Measurements from ENCODE around the gene CERK. TPM values are rescaled to one million over a fixed set of nuclear protein-coding genes. Genes with fewer than 3 reads are reported as not detected.

The CERK gene
- total RNA-seq, 2 donors from 2014 or later: 44.8 to 48.0 TPM

DNA sequence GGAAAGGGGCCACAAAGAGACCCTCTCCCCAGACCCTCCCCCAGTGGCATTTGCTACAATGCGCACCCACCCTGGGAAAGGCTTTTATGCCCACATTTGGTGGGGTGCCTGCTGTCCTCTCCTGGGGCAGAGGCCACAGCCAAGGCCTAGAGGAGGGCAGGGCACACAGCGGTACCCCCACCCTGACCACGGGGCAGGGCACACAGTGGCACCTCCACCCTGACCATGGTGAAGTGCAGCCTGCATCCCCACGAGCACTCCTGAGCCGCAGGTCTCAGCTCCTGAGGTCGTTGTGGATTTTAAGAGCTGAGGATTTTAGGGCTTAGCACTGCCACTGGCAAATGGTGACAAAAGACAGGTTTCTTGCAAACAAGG, 34.1 kb downstream of the CERK start:
- DNase-seq (ENCODE audit: low spot score in 2 of 2) (no peak), ATAC-seq (no peak)
- Mint-ChIP-seq H3K9me3 (no peaks in the 10 kb centered on the region), H3K27ac (no peak overlapping the region), H3K36me3 (peaks cover 7 to 17% of the 10 kb centered on the region in 2 donors)

DNA sequence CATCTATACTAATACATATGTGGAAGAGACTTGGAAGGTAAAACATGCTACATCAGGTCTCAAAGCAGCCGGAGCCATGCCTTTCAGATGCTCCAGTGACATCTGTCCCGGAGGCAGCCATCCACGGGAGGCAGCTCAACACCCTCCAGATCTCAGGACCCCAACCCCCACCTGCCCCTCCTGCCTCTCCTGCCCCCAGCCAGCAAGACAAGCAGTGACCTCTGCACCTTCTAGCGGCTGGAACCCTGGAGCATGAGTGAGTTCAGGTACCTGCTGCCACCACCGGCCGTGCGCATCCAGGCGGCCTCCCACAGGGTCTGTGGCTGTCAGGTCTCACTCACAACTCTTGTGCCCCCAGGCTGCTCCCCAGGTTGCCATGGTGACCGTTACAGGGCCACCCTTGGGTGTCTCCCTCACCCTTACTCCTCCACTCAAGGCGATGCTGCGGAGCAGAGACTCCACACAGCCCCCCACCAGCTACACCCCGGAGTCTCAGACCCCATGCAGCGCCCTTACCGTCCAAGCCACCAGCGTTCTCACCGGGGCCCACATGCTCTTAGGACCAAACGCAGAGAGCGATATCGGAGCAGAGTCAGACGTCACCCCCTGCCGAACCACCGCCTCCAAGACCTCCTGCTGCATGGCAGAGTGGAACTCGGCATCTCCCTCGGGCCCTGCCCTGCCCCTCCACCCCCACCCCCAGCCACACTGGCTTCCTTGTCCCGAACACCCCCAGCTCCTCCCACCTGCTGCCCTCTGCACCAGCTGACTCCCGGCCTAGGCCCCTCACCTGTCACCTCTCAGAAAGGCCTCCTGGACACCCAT, 34.7 kb downstream of the CERK start:
- peak overlapping the region in 1 of 2 donors; percentile 60 for H3K27ac Mint-ChIP-seq
- peaks cover 4 to 19% of the 10 kb centered on the region in 2 donors for H3K36me3 Mint-ChIP-seq
- ATAC-seq: no peak
- no peaks in the 10 kb centered on the region for H3K9me3 Mint-ChIP-seq
- DNase-seq (ENCODE audit: low spot score in 2 of 2): no peak

DNA sequence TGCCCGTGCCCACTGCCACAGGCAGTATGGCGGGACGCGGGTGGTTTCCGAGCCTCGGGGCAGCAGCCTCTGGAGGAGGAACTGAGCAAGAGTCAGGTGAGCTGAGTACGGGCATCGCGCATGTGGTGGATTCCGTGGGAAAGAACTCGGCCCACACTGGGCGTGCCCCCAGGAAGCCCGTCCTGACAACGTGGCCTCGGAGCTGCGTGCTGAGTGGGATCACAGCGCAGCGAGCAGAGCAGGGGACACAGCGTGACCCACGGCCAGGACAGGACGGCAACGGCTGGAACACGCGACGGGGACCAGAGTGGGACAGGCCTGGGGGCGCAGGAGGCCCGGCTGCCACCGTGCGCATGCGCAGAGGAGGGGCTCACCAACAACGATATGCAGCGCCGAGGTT, 36.8 kb downstream of the CERK start:
- ATAC-seq (no peak), DNase-seq (ENCODE audit: low spot score in 2 of 2) (no peak)
- Mint-ChIP-seq H3K27ac (no peak overlapping the region), H3K9me3 (no peaks in the 10 kb centered on the region), H3K36me3 (peaks cover 0 to 17% of the 10 kb centered on the region in 2 donors)

DNA sequence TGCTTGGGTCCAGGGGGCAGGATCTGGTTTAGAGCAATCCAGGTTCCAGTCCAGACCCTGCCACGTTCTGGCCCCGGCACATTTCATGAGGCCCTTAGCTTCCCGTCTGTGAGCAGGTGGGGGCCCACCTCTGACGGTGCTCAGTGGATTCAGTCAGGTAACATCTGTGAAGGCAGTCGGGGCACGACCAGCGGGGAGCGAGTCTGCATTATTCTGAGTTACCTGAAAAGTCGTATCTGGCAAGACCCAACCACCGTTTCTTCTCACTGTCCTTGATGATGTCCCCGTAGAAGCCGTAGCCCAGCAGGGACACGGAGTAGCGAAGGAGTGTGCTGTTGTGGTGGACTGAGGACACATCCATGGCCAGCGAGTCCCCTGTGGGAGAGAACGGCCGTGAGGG, 39.0 kb downstream of the CERK start:
- no peaks in the 10 kb centered on the region for H3K9me3 Mint-ChIP-seq
- no peak for ATAC-seq
- no peak for DNase-seq (ENCODE audit: low spot score in 2 of 2)
- H3K36me3 Mint-ChIP-seq: peaks cover 5 to 8% of the 10 kb centered on the region in 2 donors
- H3K27ac Mint-ChIP-seq: peak overlapping the region; percentile 41 to 86

DNA sequence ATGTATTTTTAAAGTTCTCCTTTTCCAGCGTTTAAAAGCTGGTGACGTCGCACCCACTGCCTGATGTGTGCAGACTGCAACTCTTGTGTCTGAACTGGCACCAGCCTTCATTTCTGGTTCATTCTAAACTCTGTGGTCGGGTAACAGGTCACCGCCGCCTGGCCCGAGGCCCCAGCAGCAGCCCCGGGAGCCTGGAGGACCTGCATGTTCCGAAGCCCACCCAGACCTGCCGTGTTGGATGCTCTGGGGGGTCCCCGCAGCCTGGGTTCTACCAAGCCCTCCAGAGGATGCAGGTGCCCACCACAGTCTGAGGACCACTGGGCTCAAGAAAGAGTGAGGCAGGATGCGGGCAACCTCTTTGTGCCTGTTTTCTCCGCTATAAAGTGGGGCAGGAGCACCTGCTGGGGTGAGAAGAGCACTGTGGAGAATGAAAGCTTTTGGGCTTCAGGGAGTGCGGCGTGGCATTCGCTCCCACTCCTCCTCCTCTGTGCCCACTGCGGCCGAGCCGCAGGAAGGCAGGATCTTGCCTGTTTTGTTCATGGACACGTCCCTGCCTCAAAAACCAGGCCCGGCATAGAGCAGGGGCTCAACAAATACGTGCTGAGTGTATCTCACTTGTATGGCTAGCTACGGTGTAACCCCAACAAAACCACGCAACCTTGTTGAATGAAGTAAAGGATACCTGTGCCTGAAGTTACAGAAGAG, 40.1 kb downstream of the CERK start:
- Mint-ChIP-seq H3K36me3 (peaks cover 5 to 8% of the 10 kb centered on the region in 2 donors), H3K9me3 (no peaks in the 10 kb centered on the region), H3K27ac (no peak overlapping the region)
- no peak for ATAC-seq
- no peak for DNase-seq (ENCODE audit: low spot score in 2 of 2)

DNA sequence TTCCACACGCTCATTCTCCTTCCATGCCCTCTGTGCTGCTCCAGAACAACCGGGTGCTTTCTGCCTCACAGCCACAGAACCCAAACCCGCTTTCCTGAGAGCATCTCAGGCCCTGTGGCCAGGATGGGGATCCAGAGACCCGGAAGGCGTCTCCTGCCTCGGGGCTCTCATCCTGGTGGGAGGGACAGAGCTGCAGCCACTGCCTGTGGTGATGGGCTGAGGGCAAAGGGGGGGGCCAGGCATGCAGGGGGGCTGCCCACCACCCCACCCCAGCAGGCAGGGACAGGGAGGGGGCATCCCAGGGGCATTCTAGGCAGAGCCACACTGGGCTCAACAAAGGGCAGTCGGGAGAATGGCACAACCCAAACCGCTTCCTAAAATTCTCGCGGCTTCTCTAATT, 41.4 kb downstream of the CERK start:
- DNase-seq (ENCODE audit: low spot score in 2 of 2) (no peak), ATAC-seq (no peak)
- Mint-ChIP-seq H3K36me3 (peaks cover 5 to 9% of the 10 kb centered on the region in 2 donors), H3K9me3 (no peaks in the 10 kb centered on the region), H3K27ac (peak overlapping the region; percentile 39 to 44)

DNA sequence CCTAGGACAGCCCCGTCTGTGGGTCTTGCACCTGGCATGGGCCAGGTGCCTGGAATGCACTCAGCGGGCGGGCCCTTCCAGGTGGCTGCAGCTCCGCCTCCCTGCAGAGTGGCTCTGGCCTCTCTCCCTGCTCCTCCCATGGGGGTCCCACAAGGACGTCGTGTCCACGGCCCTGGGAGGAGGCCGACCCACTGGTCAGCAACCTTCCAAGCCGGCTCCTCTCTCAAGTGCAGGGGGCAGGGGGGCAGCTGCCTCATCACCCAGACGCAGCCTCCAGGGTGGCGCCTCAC, 41.9 kb downstream of the CERK start:
- DNase-seq (ENCODE audit: low spot score in 2 of 2): no peak
- ATAC-seq: peak; percentile 11 to 29
- Mint-ChIP-seq H3K27ac (peak overlapping the region in 1 of 2 donors; percentile 39), H3K9me3 (no peaks in the 10 kb centered on the region), H3K36me3 (peaks cover 5 to 13% of the 10 kb centered on the region in 2 donors)

DNA sequence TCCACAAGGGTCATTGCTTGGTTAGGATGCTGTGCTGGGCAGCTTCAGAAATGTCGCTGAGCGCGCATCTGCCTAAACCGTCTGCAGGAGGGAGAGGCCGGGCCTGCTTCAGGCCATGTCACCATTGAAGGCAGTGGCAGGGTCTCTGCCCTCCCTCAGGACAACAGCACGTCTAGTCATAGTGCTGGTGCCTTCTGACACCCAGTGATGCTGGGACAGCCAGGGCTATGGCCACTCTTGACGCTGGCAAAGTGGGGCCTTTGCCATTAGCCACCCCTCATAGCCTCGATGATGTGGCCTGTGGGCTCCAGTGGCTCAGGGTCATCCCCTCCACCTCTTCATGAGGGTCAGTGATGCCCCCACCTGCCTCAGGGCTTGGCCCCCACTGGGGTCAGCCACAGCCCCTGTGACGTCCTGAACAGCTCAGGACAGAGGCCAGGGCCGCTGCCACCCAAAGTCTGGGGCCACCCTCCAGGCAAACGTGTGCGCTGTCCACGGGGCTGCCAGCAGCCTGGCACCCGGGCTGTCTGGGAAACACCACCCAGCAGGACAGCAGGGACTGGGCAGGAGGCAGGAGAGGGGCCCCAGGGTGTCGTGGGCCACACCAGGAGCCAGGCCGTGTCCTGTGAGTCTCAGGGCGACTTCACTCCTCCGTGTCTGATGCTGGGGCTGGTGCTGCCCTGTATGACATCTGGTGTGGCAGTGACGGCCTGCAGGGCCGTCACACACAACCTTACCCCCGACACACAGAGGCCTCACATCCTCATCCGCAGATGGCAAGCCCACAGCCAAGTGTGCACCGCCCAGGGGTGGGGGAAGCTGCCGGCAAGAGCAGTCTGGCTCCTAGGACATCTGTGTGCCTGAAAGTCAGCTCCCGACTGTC, 42.5 kb downstream of the CERK start:
- H3K36me3 Mint-ChIP-seq: peaks cover 5 to 13% of the 10 kb centered on the region in 2 donors
- DNase-seq (ENCODE audit: low spot score in 2 of 2) (no peak), ATAC-seq (peak; percentile 18 to 20)
- H3K27ac Mint-ChIP-seq: peak overlapping the region in 1 of 2 donors; percentile 88
- H3K9me3 Mint-ChIP-seq: no peaks in the 10 kb centered on the region

DNA sequence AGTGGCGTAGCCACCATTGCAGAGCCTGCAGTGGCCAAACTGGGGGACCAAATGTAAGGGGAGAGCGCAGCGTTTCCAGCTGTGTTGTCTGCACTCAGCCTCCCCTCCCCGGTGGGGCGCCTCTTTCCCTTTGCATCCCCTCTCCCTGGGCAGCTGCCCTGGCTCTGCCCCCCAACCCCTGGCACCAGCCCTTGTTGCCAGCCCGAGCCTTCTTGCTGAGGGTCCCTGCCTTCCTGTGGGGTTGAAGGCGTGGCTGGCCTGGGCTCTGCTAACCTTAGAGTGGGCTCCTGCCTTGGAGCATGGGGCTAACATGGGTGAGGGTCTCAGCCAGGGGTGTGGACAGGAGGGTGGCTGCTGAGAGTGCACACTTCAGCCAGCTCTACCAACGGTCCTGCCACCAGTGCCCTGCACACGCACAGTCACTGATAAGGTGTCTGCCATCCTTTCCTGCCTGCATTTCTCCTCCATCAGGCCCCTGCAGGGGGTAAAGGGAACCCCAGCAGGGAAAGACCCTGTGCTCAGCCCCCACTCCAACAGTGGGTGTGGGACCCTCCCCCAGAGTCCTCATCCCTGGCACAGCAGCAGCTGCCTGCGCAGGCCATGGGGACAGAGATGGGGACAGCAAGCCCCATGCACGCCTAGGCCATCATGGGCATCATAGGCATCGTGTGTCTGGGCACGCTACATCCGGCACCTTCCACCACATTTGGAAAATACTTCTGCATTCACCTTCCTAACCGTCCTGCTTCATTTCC, 43.5 kb downstream of the CERK start:
- H3K36me3 Mint-ChIP-seq: peaks cover 5 to 13% of the 10 kb centered on the region in 2 donors

DNA sequence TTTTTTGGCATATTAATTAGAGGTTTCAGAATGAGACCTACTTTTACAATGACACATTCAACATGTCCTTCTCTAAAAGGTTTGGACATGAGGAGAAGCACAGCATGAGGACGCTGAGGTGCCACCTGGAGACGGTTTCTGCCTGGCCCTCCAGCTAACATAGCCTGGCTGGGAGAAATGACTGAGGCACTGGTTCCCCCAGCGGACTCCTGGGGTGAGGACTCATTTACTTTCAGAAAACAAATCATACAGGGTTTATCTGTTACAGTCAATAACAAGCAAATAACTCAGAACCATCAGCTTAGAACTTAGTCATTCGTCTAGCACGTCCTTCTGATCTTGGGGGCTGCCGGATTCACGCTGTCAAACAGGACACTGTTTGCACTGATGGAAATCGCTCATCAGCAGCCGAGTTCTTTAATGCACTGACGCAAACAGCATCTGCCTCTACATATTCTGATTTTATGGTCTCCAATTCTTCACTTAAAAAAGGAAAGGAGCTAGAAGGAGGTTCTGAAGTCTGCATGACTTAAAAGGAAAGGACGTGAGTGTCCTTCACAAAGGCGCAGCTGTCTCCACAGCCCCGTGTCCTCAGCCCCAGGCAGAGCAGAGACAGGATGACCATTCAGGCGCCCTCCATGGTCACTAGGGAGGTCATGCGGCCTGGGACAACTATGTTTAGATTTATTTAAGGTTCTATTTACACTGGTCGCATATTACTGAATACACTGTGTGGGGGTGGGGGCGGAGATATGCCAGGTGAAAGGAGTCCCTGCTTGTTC, 44.2 kb downstream of the CERK start:
- Mint-ChIP-seq H3K27ac (peak overlapping the region in 1 of 2 donors; percentile 47), H3K9me3 (no peaks in the 10 kb centered on the region), H3K36me3 (peaks cover 5 to 6% of the 10 kb centered on the region in 2 donors)
- ATAC-seq (no peak), DNase-seq (ENCODE audit: low spot score in 2 of 2) (no peak)

More for the DNA sequence above, 43.5 kb downstream of the CERK start:
- ATAC-seq (no peak), DNase-seq (ENCODE audit: low spot score in 2 of 2) (no peak)
- Mint-ChIP-seq H3K9me3 (no peaks in the 10 kb centered on the region), H3K27ac (peak overlapping the region; percentile 44 to 88)

DNA sequence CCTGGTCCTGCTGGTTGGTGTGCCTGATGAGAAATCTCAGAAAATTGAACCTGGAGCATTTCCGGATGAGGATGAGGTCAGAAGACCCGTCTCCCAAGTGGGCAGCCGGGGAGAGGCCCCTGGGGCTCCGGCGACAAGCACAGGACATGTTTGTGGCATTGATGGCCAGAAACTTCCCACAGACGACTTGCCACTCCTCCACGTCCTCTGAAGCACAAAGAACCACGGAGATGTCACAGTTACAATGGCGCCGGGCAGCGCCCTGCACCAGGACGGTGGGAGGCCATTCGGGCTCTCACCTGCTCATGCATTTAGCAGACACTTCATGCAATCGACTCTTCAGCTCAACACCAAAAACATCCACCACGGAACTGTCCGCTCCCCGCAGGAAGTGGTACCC, 46.5 kb downstream of the CERK start:
- ATAC-seq (no peak), DNase-seq (ENCODE audit: low spot score in 2 of 2) (no peak)
- Mint-ChIP-seq H3K9me3 (no peaks in the 10 kb centered on the region), H3K36me3 (peaks cover 6% of the 10 kb centered on the region in 2 donors), H3K27ac (peak overlapping the region in 1 of 2 donors; percentile 32)

DNA sequence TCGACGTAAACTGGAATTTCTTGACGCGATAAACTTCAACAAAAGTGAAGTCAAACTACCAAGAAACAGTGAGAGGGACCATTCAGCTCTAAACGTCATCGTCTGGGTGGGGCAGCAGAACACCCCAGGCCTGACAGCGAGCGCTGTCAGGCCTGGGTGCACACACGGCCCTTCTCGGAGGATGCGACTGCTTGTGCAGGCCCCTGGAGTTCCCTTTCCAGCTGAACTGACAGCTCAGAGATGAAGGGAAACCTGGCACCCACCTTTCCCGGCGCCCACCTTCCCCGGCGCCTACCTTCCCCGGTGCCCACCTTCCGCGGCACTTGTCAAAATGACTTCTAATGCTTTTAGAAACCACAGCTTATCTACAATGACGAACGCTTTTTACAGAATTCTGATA, 47.9 kb downstream of the CERK start:
- DNase-seq (ENCODE audit: low spot score in 2 of 2) (no peak), ATAC-seq (no peak)
- Mint-ChIP-seq H3K9me3 (no peaks in the 10 kb centered on the region), H3K36me3 (peaks cover 6 to 10% of the 10 kb centered on the region in 2 donors), H3K27ac (no peak overlapping the region)

DNA sequence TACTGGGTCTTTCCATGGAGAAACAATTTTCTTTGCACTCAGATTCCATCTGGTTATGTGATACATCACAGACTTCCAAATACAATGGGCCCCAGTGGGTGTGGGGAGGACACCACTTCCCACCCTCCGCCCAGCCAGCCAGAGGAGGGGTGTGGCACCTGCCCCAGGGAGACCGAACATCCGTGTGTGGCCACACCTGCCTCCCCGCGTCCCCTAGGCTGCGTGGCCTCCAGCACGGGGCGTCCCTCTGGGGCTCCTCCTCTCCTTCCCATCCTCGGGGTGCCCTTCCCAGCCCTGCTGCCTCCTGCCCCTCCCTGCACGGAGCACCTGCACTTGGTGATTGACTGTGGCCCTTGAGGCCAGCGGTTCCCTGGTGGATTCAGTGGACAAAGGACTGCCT, 49.1 kb downstream of the CERK start:
- ATAC-seq (peak in 1 of 2 donors; percentile 16), DNase-seq (ENCODE audit: low spot score in 2 of 2) (no peak)
- peaks cover 5 to 6% of the 10 kb centered on the region in 2 donors for H3K36me3 Mint-ChIP-seq
- no peaks in the 10 kb centered on the region for H3K9me3 Mint-ChIP-seq
- H3K27ac Mint-ChIP-seq: peak overlapping the region; percentile 64 to 66

DNA sequence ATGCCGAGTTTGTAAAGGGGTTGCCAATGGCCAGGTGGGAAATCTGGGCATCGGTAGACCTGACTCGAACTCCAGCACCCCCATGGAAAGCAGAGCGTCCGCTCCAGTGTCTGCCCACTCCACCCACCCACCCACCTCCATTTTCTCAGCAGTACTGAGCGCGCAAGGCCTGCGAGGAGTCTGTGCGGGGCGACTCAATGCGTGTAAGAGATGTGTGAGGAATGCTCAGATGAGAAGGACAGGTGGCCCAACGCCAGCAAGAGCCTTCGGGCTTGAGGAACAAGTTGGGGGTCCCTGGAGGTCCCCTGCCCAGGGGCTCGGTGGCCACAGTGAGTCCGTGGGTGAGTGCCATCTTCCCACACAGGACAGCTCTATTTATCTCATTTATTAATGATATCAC, 50.6 kb downstream of the CERK start:
- peaks cover 5 to 6% of the 10 kb centered on the region in 2 donors for H3K36me3 Mint-ChIP-seq
- ATAC-seq: no peak

DNA sequence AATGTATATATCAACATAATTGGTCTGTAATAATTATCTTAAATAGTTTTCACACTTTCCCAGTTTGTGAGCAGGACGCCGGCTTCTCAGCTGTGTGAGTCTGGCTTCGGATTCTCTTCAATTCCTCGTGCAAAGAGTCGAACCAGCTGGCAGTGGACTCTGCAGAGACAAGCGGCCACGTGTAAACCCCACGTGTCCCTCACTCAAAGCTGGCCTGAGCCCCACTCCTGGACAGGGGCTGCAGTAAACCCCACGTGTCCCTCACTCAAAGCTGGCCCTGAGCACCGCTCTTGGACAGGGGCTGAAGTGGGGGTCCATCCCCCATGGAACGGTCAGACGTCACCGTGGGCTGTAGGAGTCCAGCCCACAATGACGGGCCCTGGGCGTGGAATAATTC, 51.0 kb downstream of the CERK start:
- H3K9me3 Mint-ChIP-seq: no peaks in the 10 kb centered on the region
- no peak for ATAC-seq
- DNase-seq (ENCODE audit: low spot score in 2 of 2): no peak
- H3K27ac Mint-ChIP-seq: no peak overlapping the region
- peaks cover 5 to 6% of the 10 kb centered on the region in 2 donors for H3K36me3 Mint-ChIP-seq

More for the DNA sequence above, 50.6 kb downstream of the CERK start:
- no peak for DNase-seq (ENCODE audit: low spot score in 2 of 2)
- no peak overlapping the region for H3K27ac Mint-ChIP-seq
- H3K9me3 Mint-ChIP-seq: no peaks in the 10 kb centered on the region
